Measurements from ENCODE around the gene CDH22.

CDH22 gene

DNA sequence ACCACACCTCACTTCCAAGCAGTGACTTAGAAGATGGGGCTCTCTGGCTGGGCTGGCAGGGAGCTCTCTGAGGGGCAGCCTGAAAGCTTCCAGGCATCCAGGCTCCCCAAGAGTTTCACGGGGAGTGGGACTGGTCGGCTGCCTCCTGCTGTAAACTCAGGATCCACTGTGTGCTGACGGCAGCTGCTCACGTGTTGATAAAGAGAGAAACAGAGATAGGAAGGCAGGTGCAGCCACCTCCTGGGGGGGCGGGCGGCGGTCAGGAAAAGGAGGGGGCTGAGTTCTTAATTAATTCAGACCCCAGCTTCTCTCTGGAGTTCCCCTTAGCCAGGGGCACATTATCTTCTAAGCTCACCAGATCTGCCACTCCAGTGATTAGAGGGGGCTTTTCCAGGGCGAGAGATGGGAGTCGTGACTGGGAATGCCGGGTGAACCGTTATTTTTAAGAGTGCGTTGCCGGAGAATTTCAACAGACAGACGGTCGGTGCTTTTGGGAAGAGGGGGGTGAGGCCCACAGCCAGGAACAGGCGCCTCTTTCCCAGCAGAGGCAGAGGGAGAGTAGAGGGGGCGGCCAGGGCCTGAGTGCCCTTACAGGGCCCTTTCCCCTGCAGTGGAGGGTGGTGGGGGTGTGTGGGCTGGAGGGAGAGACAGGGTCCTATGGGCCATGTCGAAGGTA is 119.3 kb downstream of the CDH22 start:
- DNase-seq: no peak

DNA sequence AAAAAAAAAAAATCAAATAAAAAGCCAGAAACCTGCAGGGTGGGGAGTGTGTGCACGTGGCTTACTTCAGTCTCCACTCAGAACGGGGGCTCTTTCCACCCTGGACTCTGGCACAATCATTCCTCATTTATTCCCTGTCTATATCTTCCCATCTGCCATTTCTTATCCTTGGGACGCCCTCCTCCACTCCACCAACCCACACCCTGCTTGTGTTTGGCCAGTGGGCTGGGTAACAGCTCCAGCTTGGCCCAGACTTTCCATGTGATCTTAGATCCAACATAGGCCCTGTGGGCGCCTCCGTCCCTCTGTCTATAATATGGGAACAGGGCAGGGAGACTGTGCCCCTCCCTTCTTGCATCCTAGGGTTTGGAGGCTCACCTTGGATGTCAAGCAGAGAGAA is 122.1 kb downstream of the CDH22 start:
- DNase-seq: no peak

DNA sequence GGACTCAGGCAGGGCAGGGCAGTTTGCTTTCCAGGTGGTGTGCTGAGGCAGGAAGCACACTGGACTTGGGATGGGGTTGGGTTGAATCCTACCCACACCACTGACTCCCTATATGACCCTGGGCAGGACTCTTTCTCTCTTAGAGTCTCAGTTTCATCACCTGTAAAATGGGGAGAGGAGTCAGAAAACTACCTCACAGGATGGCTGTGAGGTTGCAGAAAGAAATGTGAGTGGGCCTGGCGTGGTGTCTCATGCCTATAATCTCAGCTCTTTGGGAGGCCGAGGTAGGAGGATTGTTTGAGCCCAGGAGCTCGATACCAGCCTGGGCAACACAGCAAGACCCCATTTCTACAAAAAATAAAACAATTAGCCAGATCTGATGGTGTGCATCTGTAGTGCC is 122.9 kb downstream of the CDH22 start:
- no peak for DNase-seq

DNA sequence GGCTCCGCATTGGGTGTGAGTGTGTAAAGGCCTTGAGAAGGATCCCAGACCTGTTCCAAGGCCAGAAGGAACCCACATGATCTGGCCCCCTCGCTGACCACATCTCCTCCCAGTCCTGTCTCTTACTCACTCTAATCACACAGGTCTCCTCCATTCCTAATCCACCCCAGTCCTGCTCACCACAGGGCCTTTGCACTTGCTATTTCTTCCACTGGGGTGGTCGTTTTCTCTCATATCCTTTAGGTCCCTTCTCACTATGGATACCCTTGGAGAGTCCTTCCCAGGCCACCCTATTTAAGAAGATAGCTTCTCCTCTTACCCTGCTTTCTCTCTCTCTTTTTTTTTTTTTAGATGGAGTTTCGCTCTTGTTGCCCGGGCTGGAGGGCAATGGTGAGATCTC is 124.5 kb downstream of the CDH22 start:
- DNase-seq: no peak

DNA sequence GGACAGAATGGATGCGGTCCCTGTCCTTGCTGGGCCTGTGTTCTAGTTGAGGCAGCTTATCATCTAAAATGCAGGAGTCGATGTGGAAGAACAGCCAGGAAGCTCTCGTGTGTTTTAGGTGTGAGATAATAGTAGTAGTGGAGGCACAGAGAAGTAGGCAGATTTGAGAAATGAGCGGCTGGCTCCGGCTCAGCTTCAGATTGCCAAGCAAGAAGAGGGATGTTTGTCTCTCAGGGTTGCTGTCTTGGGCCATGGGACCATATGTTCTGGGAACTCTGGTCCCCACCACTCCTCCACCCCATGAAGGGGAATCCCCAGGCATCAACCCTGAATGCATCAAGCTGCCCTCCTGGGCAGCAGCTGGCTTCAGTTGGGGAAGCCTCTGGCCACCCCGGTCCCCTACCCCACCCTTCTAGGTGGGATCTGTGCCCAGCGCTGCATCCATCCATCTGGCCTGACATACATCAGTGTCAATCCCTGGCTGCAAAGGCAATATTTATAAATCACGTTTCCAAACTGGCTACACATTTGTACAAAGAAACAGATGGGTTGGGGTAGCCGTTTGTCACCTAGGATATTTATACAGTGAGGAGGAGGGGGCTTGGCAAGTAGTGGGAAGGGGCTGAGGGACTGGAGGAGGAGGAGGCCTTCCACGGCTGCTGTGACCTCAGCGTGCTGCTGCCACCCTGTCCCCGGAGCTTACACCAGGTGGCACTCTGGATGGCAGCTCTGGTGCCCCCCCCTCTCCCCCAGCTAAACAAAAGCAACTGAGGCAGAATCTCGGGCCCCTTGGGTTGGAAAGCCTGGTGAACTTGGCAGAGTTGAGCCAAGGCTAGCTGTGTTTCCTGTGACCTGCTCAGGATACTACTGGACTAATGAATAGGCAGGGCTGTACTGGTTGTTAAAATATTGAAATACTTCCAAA is 125.8 kb downstream of the CDH22 start:
- DNase-seq: no peak

DNA sequence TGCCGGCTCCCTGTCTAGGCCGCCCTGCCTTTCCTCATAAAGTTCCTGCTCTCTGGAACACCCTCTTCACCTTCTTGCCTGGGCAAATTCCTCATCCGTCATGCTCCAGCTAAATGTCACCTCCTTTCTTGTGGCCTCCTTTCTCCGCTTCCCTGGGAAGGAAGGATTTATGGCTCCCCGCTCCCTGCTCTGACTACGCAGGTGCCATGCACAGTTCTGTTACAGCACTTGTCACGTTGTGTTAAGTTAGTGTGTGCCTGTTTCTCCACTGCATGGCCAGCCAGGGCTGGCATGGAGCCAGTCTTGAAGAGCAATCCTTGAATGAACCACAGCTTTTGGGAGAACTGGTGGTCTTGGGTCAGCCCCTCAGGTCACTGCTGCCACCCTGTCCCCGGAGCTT is 128.4 kb downstream of the CDH22 start:
- DNase-seq: no peak

DNA sequence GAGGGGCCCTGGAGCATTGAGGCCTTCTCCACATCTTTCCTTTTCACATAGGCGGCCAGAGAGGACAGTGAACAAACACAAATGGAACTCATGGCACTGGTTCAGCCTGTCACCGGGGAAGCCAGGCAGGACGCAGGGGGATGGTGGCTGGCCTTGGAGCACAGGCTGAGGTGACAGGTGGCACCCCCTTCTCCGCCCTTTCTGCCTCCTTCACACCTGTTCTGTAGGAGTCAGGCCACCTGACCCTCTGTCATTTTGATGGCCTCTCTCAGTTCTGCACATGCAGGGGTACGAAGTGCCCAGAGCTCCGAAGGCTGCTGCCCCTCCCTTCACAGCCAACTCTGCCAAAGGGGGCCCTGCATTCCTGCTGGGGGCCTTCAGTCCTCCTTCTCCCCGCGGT is 129.4 kb downstream of the CDH22 start:
- DNase-seq: no peak

DNA sequence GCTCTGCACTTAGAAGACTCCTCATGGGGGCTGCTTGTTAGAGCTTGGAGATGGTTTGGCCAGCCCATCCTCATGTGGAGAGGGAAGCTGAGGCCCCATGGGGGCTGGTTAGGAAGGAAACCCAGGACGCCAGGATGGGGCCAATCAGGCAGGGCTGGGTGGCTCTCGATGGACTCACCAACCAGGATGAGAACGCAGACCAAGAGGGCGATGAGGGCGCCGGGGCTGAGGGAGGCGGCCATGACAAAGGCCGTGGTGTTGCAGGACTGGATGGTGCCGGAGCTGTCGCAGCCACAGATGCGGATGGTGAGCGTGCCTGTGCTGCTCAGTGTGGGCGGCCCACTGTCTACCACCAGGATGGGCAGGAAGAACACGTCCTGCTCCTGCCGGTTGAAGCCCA is 130.5 kb downstream of the CDH22 start:
- no peak for DNase-seq

DNA sequence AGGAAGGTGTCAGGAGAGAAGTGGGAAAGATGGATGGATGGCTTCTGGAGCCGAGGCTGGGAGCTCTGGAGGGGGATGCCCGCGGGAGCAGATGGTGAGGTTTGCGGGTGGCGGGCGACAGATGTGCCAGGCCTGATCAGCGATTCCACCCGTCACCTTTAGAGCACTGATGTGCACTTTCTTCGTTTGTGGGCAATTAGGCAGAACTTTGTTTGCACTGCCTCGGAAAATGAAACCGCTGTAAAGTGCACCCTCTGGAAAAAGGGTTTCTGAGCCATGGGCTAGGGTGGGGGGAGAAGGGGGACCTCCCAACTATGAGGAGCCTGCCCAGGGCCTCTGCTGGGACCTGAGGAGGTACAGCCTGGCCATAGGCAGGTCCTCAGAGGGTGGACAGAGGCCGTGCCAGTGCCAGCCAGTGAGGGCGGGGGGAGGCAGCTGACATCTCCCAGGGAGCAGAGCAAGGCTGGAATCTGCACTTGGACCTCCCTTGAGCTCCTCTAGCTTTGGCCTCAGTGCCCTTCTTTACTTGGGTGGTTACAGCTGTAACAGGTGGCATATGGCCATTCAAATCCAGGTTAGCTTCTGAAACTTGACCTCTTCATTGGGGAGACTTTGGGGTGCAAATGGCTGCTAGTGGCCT is 131.4 kb downstream of the CDH22 start:
- DNase-seq: no peak

DNA sequence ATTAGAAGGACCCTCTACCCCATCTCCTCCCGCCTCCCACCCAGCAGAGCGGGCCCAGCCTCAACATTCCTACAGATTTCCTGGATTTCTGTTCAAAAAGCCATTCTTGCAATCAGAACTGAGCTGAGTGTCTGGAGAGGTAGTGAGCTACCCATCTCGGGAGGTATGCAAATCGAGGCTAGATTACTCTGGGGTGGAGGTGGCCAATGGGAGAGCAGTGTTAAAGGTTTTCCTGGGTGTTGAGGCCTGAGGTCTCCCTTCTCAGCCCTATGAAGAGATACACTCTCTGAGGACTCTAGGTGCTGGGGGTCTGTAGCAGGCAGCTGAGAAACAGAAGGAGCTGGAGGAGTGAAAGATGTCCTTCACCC is 133.2 kb downstream of the CDH22 start:
- DNase-seq: no peak

DNA sequence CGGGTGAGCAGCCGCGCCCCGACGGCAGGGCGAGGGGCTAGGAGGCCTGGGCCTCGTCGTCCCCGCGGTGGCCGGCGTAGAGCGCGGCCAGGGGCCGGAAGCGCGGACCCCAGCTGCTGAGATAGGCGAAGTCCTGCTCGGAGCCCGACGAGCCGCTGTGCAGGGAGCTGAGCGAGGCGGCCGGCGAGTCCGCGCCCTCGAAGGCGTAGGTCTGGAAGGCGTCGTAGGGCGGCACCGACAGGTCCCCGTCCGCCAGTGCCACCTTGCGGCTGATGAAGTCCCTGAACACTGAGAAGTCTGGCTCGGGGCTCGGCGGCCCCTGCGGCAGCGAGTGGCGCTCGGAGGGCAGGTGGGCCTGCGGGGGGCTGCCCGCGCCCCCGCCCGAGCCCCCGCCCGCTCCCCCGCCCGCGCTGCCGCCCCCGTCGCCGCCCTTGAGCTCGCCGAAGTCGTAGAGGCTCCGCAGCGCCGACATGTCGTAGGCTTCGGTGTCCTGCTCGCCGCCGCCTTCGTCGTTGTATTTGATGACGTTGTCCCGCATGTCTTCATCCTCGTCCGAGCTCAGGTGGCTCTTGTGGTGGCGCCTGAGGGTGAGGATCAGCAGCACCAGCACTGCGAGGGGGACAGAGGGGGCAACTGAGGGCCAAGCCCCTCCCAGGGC is 133.7 kb downstream of the CDH22 start:
- DNase-seq: no peak

DNA sequence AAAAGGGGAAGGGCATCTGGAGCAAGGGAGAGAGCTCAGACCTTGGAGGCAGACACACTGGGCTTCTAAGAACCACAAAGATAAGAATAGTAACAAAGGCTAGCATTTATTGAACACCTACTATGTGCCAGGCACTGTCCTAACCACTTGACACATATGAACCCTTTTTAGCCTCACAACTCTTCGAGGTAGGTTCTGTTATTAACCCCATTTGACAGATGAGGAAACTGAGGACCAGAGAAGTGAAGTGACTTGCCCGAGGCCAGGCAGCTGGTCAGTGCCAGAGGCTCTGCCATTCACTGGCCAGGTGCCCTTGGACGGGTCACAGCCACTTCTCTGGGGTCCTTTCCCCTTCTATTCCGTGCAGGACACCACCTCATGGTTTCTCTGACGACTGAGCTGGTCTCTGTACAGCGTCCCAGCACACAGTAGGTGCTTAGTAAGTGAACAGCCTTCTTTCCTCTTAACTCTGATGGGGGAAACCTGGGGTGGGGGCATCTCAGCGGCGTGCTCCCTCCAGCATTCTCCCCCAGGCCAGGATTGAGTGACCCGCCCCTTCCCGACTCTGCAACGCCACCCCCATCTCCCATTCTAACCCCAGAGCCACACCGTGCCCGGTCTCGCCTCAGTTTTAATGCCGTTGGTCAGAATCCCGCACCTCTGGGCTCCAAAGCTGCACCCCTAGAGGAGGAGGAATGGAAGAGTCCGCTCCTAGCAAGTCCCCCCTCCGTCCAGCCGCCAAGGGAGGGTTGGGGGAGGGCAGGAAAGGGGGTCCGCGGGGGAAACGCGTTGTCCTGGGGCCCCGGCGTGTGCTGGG is 134.4 kb downstream of the CDH22 start:
- DNase-seq: no peak

DNA sequence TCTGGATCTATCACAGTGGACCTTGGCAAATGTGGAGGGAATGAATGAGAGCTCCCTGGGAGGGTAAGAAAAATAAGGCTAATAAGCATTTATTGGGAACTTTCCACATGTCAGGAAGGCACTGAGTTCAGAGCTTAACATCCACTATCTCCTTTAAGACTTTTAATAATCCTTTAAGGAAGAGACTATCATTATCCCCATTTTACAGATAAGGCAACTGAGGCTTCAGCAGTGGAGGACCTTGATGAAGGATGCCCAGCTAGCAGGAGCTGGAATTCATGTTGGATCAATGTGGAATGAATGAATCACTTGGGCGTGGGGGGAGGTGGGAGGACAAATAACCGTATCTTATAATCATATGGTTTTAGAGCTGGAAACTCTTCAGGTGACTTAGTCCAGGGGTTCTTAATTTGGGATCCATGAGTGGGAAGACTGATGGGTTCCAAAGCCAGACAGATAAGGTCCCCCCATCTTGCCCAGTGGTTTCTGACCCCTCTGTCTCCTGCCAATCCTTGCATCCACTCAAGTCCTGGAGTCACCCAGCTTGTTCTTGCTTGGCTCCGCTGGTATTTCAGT is 135.2 kb downstream of the CDH22 start:
- DNase-seq: no peak

DNA sequence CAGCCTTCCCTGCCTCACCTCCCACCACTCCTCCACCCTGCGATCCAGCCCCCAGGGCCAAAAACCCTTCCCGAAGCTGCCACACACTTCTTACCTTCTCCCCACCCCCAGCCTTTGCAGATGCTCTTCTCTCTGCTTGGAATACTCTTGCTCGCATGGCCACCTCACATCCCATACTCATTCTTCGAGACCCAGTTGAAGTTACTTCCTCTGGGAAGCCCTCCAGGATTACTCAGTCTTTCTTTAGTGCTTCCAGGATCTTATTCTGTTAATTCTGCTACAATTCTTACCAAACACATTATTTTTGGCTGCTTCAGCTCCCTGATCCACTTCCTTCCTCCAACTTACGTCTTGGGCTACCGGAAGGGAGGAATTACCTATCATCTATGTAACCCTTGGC is 135.8 kb downstream of the CDH22 start:
- DNase-seq: no peak

DNA sequence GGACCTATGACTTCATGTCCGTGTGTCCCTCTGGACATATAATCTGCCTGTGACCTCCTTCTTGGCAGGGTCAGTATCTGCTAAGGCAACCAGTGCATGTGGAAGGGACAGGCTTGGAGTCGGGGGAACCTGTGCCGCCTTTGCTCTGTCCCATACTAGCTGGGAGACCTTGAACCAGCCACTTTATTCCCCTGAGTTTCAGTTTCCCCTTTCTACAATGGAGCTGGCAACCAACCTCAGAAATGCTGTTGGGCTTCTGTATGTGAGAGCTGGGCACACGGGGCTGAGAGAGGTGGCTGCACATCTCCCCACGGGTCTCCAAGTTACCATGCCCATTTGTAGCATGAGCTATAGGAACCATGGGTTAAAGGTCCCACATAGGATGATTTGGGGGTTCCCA is 136.4 kb downstream of the CDH22 start:
- DNase-seq: no peak

DNA sequence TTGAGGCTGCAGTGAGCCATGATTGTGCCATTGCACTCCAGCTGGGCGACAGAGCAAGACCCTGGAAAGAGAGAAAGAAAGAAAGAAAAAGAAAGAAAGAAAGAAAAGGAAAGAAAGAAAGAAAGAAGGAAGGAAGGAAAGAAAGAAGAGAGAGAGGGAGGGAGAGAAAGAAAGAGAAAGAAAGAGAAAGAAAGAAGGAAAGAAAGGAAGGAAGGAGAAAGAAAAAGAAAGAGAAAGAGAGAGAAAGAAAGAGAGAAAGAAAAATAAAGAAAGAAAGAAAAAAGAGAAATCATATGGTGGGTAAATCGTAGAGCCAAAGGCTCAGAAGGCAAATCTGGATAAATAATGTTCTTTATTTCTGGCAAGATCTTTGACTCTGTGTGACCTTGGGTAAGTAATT is 136.8 kb downstream of the CDH22 start:
- no peak for DNase-seq

DNA sequence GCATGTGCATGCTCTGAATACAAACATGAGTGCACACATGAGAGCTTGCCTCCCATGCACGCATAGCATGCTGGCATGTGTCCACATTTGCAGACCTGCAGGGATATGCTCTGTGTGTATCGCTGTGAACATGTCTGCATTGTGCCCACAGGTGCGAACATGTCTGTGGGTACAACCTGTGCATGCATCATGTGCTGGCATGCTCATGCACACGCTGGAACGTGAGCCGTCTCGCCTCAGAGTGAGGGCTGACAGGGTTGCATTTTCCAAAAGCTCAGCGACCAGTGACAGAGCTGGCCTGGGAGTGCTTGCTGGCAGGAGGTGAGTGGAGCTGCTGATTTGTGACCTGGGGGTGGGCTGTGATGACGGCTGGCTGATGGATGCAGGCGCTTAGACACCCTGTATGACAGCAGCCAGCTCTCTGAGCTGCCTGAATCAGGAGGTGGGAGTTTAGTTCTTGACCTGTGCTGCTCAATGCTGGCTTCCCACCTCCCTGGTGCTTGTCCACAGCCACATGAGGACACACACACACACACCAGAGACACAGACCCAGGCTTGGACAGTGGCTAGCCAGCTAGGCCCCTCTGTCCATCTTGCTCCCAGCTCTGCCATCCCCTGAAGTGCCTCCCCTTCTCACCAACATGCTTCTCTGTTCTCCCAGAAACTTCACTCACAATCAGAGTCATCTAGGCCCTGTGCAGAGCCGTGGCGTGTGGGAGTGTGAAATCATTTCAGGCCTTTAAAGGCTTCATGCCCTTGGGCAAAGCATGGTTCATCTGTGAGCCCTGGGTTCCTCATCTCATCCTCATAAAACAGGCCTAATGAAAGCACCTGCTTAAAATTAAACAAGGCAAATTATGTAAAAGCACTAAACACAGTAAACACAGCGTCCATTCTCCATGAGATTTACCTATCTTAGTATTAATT is 138.8 kb downstream of the CDH22 start:
- no peak for DNase-seq

DNA sequence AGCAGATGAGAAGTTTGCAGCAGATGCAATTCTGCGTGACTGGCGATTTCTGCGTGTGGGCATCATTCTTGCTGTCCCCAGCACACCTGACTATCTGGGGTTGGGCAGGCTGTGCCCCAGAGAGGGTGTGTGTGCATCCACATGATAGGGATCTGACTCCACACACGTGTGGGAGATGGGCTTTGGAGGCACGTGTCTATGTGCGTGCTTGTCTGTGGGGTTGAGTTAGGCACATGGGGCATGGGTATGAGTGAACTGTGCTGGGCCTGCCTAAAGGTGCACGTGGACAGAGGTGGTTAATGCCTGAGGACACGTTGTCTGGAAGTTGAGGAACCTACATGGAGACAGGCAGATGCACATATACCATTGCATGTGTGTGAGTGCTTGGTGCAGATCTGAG is 139.9 kb downstream of the CDH22 start:
- no peak for DNase-seq

DNA sequence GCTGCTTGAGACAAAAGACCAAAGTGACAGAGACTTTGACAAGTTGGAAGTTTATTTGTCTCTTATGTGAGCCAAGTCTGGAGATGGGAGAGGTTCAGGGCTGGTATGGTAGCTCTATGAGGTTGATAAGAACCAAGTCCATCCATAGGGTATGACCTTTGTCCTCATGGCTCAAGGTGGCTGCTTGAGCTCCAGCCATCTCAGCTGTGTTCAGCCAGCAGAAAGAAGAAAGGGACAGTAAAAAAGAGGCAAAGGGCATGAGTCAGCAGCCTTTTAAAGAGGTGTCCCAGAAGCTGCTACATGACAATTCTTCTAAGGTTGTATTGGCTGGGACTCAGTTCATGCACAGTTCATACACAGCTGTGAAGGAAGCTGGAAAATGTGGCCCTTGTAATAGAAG is 141.2 kb downstream of the CDH22 start:
- DNase-seq: no peak

DNA sequence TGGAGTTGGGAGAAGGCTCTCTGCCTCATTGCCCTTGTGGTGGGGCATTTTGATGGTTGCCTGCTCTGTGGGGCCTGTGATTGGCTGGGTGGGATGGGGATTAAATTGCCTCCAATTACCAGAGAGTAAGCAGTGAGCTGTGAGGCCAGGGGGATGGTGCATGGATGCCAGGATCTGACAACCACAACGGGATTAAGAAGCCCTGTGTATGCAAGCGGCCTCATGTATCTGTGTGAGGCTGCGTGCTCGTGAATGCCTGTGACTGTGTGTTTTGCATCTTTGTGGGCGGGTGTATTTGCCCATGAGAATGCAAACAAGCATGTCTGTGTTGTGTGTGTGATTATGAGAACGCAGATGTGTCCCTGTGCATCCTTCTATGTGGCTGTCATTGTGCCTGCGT is 144.0 kb downstream of the CDH22 start:
- DNase-seq: no peak

DNA sequence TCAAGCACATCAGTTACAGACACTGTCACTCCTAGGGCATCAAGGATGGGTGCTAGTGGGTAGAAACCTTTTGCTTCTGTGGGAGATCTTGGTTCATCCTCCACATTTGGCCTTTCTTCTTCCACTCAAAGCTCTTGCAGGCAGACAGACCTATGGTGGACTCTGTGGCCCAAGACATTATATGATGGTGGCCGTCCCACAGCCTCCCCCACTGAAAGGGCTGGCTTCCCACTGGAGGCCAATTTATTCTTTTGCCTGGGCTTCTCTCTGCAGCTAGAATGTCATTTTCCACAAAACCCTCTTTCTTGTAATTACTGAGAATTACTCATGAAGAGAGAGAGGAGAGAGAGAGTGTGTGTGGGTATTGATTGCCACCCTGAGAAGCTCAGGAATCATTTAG is 146.4 kb downstream of the CDH22 start:
- no peak for DNase-seq

Data from NK-92 treated with Interleukin-12 subunit alpha and Interleukin-12 subunit beta, amount 100 ng/mL, for 24 hours (cell line).